Sigmoid colon (tissue), 4 donors: ENCODE data around the gene MX2.

Experiments
- CTCF ChIP-seq, 4 experiments: fragments of 450-650 bp in 3 of 4; fragments of 200-600 bp in 1 of 4; IDR thresholded peaks; one replicate each; pipeline ENCODE4 v1.5.1; 2016 to 2019; ENCODE audit warnings: antibody characterized with exemption in 4 of 4, mild to moderate bottlenecking in 3 of 4, moderate library complexity in 2 of 4
- EP300 ChIP-seq, 4 donors: sonication (generic); formaldehyde crosslinking; IDR thresholded peaks; one replicate each; pipeline ENCODE4 v1.6.1; 2017; ENCODE audit warnings: antibody characterized with exemption in 4 of 4
- POLR2AphosphoS5 ChIP-seq, 4 donors: sonication (generic); formaldehyde crosslinking; IDR thresholded peaks; one replicate each; pipeline ENCODE4 v1.6.1; 2017; ENCODE audit warnings: antibody characterized with exemption in 4 of 4

- no peak for TF ChIP-seq CTCF (IDR thresholded peaks at IDR 0.05)
- no peak for TF ChIP-seq POLR2AphosphoS5 (IDR thresholded peaks at IDR 0.05)
- TF ChIP-seq EP300 (IDR thresholded peaks at IDR 0.05): no peak
Observed at GRCh38 chr21:41362605-41363369, 960 bp downstream of the MX2 start.
